ENCODE data around the gene TGIF2.

TGIF2 gene

DNA sequence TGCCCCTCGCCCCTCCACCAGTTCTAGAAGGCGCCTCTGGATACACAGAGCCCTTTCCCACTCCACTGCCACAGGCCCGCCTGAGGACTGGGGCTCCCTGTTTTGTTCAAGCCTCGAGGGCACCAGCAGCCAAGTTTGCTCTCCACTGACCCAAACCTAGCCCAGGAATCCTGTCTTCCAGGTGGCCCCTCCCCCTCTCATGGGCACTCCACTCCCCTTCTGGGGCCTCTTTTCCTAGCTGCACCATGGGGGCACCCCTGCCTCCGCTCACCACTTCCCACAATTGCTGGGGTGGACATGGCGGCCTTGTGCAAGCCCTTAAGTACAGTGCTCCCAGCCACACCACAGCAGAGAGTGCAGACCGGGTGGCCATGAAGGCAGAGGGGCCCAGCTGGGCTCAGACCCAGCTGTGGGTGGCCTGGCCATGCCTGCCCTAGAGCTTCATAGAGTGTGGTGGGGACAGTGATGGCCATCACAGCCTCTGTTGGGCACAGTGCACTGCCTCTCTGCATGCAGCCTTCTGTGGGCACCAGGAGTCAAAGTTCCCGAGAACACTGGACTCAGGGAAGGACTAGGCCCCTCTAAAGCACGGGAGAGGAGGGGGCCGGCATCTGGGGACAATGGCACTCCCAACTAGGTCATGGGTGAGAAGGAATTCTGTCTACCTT is 30.7 kb upstream of the TGIF2 start:
- Histone ChIP-seq H3K36me3 (ENCODE audit: low read length) (no peaks in the 10 kb centered on the region), H3K79me2 (ENCODE audit: insufficient read depth, low read length) (no peaks in the 10 kb centered on the region), H3F3A (ENCODE audit: insufficient read depth) (no peaks in the 10 kb centered on the region), H4K20me1 (ENCODE audit: low read depth, low read length) (no peaks in the 10 kb centered on the region), H3K27ac (ENCODE audit: low read depth, low read length) (no peak overlapping the region), H3K4me3 (ENCODE audit: insufficient read depth, low read length, poor library complexity, severe bottlenecking) (no peak overlapping the region), H3K4me2 (ENCODE audit: low read depth, low read length, poor library complexity, severe bottlenecking) (no peak overlapping the region), H3K27me3 (ENCODE audit: low read length) (no peaks in the 10 kb centered on the region), H2AFZ (ENCODE audit: low read depth, low read length, severe bottlenecking) (no peak overlapping the region), H3K9me2 (replicated peaks; ENCODE audit: insufficient read depth, low read length) (no peaks in the 10 kb centered on the region), H3K9me3 (ENCODE audit: insufficient read depth, low read length) (no peaks in the 10 kb centered on the region), H3K9ac (ENCODE audit: low read length) (no peak overlapping the region)
- no peak for TF ChIP-seq EZH2phosphoT487 (conservative IDR thresholded peaks at IDR 0.05; ENCODE audit: low read length)
- TF ChIP-seq, protein P1, sequence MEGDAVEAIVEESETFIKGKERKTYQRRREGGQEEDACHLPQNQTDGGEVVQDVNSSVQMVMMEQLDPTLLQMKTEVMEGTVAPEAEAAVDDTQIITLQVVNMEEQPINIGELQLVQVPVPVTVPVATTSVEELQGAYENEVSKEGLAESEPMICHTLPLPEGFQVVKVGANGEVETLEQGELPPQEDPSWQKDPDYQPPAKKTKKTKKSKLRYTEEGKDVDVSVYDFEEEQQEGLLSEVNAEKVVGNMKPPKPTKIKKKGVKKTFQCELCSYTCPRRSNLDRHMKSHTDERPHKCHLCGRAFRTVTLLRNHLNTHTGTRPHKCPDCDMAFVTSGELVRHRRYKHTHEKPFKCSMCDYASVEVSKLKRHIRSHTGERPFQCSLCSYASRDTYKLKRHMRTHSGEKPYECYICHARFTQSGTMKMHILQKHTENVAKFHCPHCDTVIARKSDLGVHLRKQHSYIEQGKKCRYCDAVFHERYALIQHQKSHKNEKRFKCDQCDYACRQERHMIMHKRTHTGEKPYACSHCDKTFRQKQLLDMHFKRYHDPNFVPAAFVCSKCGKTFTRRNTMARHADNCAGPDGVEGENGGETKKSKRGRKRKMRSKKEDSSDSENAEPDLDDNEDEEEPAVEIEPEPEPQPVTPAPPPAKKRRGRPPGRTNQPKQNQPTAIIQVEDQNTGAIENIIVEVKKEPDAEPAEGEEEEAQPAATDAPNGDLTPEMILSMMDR (IDR thresholded peaks at IDR 0.05; ENCODE audit: insufficient read depth, low read length, poor library complexity, severe bottlenecking), result no peak

DNA sequence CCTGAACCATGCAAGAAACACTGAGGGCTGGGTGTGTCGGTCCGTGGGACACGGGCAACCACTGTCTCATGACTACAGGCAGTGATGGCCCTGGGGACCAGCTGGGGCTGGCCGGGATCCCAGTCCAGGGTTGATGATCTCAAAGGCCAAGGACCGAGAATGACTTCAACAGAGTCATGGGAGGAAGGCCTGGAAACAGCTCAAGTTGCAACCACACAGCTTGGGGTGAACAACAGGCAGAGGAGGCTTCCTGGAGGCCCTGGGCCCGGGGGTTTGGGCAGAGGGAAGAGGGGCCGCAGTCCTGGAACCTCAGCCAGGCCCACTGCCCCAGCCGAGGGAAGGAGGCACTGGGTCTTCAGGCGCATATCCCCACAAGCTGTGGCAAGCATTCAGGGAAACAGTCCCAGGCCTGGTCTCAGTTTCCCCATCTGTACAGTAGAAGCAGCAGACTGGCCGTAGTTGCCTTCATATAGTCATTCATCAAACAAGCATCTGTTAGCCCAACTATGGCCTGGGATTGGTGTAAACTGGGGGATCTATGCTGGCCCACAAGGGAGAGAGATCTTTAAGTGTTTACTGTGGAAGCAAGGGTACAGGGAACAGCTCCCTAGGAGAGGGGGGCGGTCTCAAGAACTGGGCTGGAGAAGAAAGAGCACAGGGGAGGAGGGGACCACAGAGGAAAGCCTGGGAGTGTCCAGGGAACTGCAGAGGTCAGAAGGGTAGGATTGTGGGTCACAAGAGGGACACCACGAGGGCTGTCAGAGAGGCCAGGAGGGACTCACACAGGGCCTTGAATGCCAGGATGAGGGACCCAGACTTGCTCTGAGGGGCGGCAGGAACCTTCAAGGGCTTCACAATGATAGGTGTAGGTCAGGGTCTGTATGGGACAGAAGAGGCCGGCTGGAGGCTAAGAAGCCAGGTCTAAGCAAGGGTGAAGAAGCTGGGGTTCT is 29.9 kb upstream of the TGIF2 start:
- Histone ChIP-seq H3K27me3 (ENCODE audit: low read length) (no peaks in the 10 kb centered on the region), H3F3A (ENCODE audit: insufficient read depth) (no peaks in the 10 kb centered on the region), H3K9me2 (replicated peaks; ENCODE audit: insufficient read depth, low read length) (no peaks in the 10 kb centered on the region), H3K36me3 (ENCODE audit: low read length) (no peaks in the 10 kb centered on the region), H3K9ac (ENCODE audit: low read length) (no peak overlapping the region), H3K9me3 (ENCODE audit: insufficient read depth, low read length) (no peaks in the 10 kb centered on the region), H3K79me2 (ENCODE audit: insufficient read depth, low read length) (no peaks in the 10 kb centered on the region), H3K4me2 (ENCODE audit: low read depth, low read length, poor library complexity, severe bottlenecking) (no peak overlapping the region), H4K20me1 (ENCODE audit: low read depth, low read length) (no peaks in the 10 kb centered on the region), H3K4me3 (ENCODE audit: insufficient read depth, low read length, poor library complexity, severe bottlenecking) (no peak overlapping the region), H2AFZ (ENCODE audit: low read depth, low read length, severe bottlenecking) (no peak overlapping the region), H3K27ac (ENCODE audit: low read depth, low read length) (no peak overlapping the region)
- TF ChIP-seq, protein P1 (IDR thresholded peaks at IDR 0.05; ENCODE audit: insufficient read depth, low read length, poor library complexity, severe bottlenecking), result no peak
- no peak for TF ChIP-seq EZH2phosphoT487 (conservative IDR thresholded peaks at IDR 0.05; ENCODE audit: low read length)

DNA sequence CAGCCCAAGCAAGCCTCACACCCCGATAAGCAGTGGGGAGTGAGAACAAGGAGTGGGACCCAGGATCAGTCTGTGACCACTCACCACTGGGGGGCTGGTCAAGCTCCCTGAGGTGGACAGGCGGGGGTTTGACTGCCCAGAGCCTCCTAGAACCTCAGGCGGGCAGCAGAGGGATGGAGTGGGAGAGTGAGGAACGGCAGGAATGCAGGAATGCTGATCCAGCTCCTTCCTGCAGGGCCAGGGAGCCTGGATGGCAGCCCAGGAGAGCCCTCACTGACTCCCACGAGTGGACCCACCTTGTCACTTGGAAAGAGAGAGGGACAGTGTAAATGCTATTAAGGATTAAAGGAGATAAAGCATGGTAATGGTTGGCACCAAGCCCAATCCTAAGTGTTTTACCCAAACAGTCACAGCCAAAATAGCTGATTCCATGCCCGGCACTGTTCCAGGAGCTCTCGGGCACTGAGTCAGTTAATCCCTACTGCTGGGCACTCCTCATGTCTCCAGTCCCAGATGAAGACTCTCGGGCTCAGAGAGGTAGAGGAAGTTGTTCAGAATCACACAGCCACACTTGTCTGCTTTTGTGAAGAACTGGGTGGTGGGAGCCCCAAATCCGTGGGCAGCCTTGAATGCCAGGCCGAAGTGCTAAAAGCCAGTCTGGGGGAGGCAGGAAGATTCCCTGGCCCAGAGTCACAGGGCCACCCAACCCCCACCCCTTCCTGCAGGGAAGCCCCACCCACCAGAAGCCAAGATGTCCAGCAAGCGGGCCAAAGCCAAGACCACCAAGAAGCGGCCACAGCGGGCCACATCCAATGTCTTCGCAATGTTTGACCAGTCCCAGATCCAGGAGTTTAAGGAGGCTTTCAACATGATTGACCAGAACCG is 29.0 kb upstream of the TGIF2 start:
- Histone ChIP-seq H3K27me3 (ENCODE audit: low read length) (no peaks in the 10 kb centered on the region), H3K4me3 (ENCODE audit: insufficient read depth, low read length, poor library complexity, severe bottlenecking) (no peak overlapping the region), H2AFZ (ENCODE audit: low read depth, low read length, severe bottlenecking) (no peak overlapping the region), H3K9ac (ENCODE audit: low read length) (no peak overlapping the region), H3K9me2 (replicated peaks; ENCODE audit: insufficient read depth, low read length) (no peaks in the 10 kb centered on the region), H3F3A (ENCODE audit: insufficient read depth) (no peaks in the 10 kb centered on the region), H3K27ac (ENCODE audit: low read depth, low read length) (no peak overlapping the region), H3K4me2 (ENCODE audit: low read depth, low read length, poor library complexity, severe bottlenecking) (no peak overlapping the region), H4K20me1 (ENCODE audit: low read depth, low read length) (no peaks in the 10 kb centered on the region), H3K79me2 (ENCODE audit: insufficient read depth, low read length) (no peaks in the 10 kb centered on the region), H3K36me3 (ENCODE audit: low read length) (no peaks in the 10 kb centered on the region), H3K9me3 (ENCODE audit: insufficient read depth, low read length) (no peaks in the 10 kb centered on the region)
- TF ChIP-seq EZH2phosphoT487 (conservative IDR thresholded peaks at IDR 0.05; ENCODE audit: low read length), result no peak
- TF ChIP-seq, protein P1 (IDR thresholded peaks at IDR 0.05; ENCODE audit: insufficient read depth, low read length, poor library complexity, severe bottlenecking), result no peak

Data from SU-DHL-6 (cell line).